GM13977 (cell line): ENCODE results near the gene PAN3.

ENCODE experiments used
- DNase-seq: peaks from one replicate; pipeline ENCODE4 v3.0.0; 2012; ENCODE audit warnings: low spot score
- CTCF ChIP-seq: IDR thresholded peaks from 2 replicates; pipeline ENCODE4 v1.5.1; 2012; ENCODE audit warnings: mild to moderate bottlenecking, control low read depth; ENCODE audit not compliant: insufficient read depth; ENCODE audit errors: extremely low read depth, missing control alignments
- in situ Hi-C: fragments of 300-500 bp; cut with MboI; formaldehyde crosslinking; loops from one replicate; pipeline ENCODE4 v1.12.0; 2022; ENCODE audit warnings: low sequenced_read_pairs, low pct_unique_long_range_greater_than_20kb, mixed read lengths, inconsistent platforms; ENCODE audit not compliant: unreplicated experiment

The PAN3 gene

GRCh38 chr13:28318496-28318895 lies 180.2 kb downstream of the PAN3 start:
- DNase-seq = no peak
- in situ Hi-C loops = no loop called here
- no peak for TF ChIP-seq CTCF

GRCh38 chr13:28319528-28319927 lies 181.2 kb downstream of the PAN3 start:
- DNase-seq = no peak
- in situ Hi-C loops = no loop called here

GRCh38 chr13:28320209-28320608 lies 181.9 kb downstream of the PAN3 start:
- TF ChIP-seq CTCF = no peak
- no peak for DNase-seq
- in situ Hi-C loops = loop anchor here (5.0 kb wide), 1 partner anchor 317 kb away; no protein-coding TSS in a partner anchor

More at GRCh38 chr13:28319528-28319927, 181.2 kb downstream of the PAN3 start:
- no peak for TF ChIP-seq CTCF

GRCh38 chr13:28320884-28321574 lies 182.7 kb downstream of the PAN3 start:
- DNase-seq = no peak
- no peak for TF ChIP-seq CTCF
- in situ Hi-C loops = loop anchor here (5.0 kb wide), 1 partner anchor 316 kb away; no protein-coding TSS in a partner anchor

GRCh38 chr13:28321756-28322155 lies 183.4 kb downstream of the PAN3 start:
- no peak for DNase-seq
- in situ Hi-C loops = loop anchor here (5.0 kb wide), 1 partner anchor 316 kb away; no protein-coding TSS in a partner anchor
- TF ChIP-seq CTCF = no peak

GRCh38 chr13:28322256-28322905 lies 184.0 kb downstream of the PAN3 start:
- in situ Hi-C loops = loop anchor here (5.0 kb wide), 1 partner anchor 315 kb away; no protein-coding TSS in a partner anchor
- no peak for DNase-seq
- no peak for TF ChIP-seq CTCF
